Activated CD4-positive, alpha-beta T cell treated with anti-CD3 and anti-CD28 coated beads, Interleukin-2, amount 50 U/mL, for 16 hours (primary cell): ENCODE data around the gene CRHBP.
"Not testable (repeated sequence)": the region's sequence is repeated elsewhere in the genome, so short reads cannot be mapped to it uniquely, and the experiment has no call there.

Experiments used
- DNase-seq: peaks from one replicate; pipeline ENCODE4 v3.0.0-alpha.2; 2020

CRHBP gene, protein sequence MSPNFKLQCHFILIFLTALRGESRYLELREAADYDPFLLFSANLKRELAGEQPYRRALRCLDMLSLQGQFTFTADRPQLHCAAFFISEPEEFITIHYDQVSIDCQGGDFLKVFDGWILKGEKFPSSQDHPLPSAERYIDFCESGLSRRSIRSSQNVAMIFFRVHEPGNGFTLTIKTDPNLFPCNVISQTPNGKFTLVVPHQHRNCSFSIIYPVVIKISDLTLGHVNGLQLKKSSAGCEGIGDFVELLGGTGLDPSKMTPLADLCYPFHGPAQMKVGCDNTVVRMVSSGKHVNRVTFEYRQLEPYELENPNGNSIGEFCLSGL

DNA sequence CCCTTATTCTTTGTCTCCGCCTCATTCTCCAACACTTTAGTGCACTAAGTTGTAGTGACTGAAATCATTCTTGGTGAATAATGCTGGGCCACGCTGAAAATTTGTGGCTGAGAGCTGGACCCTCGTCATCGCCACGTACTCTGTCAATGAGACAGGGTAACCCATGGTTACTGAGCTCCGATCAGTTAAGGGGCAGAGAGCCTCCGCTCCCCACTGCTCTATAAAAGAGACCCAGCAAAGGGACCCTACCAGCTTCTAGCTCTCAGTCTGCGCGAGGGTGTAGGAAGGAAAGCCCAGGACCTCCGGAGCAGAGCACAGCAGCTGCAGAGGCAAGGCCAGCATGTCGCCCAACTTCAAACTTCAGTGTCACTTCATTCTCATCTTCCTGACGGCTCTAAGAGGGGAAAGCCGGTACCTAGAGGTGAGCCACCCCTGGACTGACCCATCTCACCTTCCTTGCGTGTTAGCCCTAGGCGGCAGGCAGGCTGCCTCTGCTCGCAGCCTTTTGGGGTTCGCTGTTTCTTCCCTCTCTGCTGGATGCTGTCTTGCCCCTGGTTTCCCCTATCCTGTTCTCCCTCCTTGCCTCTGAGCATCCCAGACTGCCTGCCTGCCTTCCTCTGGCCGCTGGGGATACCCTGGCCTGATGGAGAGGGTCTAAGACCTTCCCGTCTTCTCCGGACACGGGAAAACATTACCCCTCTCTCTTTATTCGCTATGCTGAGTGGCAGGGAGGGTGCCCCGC is at the start of gene CRHBP:
Gene CRHBP, plus strand, starts transcription at position 251 of the 742 bp plus-strand sequence. Its CDS starts 90 bp downstream, at position 341.
- no peak for DNase-seq

DNA sequence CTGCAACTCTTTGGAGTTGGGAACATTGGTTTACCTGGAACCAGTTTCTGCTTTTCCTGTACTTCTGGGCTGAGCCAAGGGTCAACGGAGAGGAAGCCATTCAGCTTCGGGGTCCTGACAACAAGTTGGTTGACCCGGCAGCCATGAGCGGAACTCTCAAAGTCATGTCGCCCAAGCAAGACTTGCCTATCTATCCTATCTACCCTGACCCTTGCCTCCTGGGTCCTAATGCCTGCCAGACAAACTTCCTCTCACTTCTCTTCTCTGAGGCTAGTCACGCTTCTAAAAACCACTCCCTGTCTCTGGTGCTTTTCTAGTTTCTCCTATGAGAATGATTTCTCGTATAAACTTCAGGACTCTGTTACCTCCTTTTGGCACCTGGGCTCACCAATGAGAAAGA is 44.7 kb upstream of the CRHBP start:
- no peak for DNase-seq

DNA sequence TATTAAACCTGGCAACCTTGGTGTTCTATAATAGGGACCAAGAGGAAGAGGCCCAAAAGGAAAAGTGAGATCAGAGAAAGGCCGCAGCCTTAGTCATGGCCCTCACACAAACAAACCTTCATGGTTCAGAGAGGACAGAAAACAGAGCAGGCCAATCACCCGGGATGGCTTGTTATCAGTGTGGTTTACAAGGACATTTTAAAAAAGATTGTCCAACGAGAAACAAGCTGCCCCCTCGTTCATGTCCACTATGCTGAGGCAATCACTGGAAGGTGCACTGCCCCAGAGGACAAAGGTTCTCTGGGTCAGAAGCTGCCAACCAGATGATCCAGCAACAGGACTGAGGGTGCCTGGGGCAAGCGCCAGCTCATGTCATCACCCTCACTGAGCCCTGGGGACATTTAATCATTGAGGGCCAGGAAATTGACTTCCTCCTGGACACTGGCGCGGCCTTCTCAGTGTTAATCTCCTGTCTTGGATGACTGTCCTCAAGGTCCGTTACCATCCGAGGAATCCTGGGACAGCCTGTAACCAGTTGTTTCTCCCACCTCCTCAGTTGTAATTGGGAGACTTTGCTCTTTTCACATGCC is 42.4 kb upstream of the CRHBP start:
- DNase-seq: not testable (repeated sequence)

DNA sequence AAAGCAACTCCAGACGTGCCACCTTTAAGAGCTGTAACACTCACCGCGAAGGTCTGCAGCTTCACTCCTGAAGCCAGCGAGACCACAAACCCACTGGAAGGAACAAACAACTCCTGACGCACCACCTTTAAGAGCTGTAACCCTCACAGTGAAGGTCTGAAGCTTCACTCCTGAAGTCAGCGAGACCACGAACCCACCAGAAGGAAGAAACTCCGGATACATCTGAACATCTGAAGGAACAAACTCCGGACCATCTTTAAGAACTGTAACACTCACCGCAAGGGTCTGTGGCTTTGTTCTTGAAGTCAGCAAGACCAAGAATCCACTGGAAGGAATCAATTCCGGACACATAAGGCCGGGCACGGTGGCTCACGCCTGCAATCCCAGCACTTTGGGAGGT is 38.2 kb upstream of the CRHBP start:
- not testable (repeated sequence) for DNase-seq

DNA sequence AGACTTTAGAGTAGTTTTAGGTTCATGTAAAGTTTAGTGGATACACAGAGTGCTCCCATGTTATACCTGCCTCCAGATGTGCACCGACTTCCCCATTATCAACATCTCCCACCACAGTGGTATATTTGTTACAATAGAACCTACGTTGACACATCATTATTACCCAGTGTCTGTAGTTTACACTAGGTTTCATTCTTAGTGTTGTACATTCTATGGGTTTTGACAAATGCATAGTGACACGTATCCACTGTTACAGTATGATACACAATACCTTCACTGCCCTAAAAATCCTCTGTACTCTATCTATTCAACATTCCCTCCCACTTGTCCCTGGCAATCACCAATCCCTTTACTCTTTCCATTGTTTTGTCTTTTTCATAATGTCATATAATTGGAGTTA is 34.3 kb upstream of the CRHBP start:
- no peak for DNase-seq

DNA sequence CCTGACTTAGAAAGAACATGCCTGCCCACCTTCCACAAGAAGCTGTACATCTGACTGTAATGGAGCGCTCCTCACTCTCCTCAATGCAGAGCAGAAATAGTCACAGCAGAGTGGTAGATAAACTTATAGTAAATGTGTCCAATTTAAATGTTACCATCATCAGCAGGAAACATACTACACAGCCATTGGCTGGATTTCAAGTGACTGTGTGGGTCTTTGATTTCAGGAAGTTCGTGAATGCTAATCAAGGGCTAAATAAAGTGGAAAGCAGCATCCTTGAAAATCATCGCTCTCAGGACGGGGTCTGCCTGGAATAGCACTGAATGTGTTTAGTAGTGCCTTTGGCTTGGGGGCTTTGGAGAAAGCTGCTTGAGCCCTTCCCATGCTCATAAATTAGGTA is 32.4 kb upstream of the CRHBP start:
- no peak for DNase-seq

DNA sequence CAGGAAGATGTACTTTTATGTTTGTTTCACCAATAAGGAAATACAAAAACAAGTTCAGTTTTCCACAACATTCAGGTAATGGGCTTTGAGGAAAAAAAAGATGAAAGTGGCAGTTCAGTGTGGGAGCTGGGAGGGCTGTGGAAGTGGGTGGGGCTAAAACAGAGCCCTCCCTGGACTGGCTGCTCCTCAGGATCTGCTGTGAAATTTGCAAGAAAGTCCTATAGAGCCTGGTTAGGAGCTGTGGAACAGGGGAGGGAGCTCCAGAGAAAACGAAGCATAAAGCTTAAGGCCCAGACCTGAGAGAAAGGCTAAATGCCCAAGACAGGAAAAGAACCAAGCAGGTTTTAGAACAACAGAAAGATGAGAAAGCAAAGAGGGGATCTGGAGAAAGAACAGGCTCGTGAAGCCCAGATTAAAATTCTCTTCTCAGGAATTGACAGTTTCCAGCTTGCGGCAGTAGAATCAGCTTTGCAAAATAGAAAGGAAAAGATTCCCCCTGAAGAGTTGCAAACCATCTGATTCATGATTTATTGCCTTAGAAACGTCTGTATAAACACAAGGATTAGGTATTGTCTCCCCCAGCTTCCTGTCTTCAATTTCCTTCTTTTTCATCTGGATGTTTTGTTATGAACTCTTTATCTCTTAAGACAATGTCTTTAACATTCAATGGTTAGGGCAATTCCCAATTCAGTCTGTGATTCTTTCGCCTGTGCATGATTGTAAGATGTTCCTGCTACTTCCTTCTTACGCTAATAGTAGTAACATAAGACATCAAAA is 26.3 kb upstream of the CRHBP start:
- no peak for DNase-seq

DNA sequence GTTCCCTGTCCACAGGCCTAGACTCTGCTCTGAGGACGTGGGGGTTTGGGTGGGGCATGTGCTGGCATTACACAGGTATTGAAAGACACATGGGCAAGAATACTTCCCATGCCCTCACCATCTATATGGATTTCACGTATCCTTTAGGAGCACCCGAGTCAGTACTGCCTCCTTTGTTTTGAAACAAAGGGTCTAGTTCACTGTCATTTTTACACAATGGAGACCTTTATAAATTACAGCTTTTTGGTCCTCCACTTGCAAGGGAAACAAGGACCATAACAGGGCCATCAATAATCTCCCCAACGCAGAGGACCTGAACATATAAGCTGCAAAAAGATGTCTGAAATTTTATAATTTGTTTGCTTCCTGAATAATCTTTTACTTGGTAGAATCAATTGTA is 24.9 kb upstream of the CRHBP start:
- no peak for DNase-seq

DNA sequence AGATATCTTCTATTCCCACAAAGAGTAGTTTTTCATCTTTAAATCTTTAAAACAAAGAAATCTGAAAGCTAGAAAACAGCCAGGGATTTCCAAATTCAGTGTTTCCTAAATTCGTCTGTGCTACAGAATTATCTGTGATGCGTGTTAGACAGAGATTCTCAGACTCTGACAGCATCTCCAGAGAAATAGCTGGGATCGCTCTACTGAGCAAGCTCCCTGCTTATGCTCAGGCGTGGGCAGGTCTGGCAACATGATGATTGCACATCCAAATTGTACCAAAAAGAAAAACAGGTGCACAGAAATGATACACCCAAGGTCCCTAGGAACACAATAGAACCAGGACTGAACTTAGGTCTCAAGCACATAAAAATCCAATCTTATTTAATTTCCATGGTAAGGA is 22.8 kb upstream of the CRHBP start:
- no peak for DNase-seq

DNA sequence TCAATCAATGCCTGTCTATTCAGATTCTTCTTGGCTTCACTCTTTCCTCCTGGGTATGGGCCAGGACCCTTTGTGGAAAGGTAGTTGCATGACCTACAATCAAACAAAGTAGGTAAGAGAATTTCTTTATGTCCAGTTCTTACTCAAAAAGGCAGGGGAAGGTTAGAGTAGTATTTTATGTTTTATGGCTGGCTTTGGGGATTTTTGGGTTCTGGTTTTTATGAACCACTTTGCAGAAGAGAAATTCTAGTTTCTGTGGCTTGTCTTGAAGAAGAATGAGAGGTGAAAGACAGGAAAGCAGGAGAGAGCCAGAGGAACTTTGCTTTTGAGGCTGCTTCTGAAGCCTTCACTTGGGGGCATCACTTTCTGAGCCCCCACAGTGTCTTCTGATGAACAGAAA is 14.7 kb upstream of the CRHBP start:
- DNase-seq: peak; percentile 32

DNA sequence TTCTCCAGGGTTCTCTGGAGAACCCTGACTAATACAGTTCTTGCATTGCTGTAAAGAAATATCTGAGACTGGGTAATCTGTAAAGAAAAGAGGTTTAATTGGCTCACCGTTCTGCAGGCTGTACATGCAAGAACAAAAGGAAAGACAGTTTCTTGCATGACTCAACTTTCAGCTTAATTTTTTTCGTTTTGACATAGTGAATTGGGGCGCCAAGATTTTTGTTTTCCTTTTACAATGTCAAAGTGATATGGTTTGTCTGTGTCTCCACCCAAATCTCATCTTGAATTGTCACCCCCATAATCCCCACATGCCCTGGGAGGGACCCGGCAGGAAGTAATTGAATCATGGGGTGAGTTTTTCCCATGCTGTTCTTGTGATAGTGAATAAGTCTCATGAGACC is 11.8 kb upstream of the CRHBP start:
- peak; percentile 36 for DNase-seq

DNA sequence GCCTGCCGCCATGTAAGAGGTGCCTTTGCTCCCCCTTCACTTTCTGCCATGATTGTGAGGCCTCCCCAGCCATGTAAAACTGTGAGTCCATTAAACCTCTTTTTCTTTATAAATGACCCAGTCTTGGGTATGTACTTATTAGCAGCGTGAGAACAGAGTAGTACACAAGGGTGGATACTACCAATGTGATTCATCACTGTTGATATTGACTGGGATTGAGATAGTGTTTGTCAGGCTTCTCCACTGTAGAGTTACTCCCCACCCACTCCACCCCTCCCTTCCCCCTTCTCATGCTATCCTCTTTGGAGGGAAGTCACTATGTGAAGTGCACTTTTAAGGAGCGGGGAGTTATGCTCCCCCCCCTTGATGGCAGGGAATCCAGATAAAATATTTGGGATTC is 11.4 kb upstream of the CRHBP start:
- DNase-seq: no peak

DNA sequence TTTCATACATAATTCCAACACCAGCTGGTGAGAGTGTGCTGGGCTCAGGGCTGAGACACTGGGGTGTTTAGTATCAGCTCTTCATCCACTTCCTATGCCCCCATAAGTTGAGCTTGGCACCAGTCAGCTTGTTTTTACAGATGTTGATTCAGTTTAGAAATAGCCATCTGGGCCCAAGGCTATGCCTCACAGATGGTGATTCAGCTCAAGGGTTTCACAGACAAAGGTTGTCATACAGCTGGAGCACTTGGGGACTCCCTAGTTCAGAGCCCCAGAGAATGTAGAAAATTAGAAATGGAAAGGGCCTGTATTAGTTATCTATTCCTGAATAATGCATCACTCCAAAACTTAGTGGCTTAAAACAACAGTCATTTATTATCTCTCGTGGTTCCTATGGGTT is 10.3 kb upstream of the CRHBP start:
- no peak for DNase-seq

DNA sequence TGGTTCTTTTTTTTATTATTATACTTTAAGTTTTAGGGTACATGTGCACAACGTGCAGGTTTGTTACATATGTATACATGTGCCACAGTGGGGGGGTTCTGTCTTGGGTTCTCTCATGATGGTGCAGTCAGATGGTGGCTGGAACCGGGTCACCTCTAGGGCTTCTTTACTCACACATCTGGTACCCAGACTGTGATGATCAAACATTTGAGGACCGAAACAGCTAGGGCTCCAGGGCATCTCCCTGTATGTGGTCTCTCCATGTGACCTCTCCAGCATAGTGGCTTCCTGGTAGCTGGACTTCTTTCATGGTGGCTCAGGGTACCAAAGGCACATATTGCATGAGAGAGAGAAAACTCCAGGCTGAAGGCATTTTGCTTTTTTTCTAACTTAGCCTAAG is 9.8 kb upstream of the CRHBP start:
- no peak for DNase-seq

DNA sequence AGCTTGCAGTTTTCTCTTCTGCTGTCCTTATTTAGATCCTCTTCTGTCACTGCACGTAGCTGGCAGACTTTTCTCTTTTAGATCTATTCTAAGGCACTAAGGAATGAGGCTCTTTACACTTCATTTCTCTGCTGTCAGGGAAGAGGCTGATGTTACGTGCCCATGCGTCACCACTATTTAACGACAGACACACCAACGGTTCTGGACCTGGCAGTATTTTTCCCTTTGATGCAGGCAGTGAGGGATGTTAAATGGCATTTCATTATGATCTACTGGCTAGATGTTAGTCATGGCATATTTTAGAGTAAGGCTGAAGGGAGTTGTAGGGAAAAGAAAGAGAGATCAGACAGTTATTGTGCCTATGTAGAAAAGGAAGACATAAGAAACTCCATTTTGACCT is 8.2 kb upstream of the CRHBP start:
- DNase-seq: no peak

DNA sequence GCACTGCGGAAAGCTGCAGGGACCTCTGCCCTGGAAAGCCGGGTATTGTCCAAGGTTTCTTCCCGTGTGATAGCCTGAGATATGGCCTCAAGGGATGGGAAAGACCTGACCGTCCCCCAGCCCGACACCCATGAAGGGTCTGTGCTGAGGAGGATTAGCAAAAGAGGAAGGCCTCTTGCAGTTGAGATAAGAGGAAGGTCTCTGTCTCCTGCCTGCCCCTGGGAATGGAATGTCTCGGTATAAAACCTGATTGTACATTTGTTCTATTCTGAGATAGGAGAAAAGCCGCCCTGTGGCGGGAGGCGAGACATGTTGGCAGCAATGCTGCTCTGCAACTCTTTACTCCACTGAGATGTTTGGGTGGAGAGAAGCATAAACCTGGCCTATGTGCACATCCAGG is 7.6 kb upstream of the CRHBP start:
- not testable (repeated sequence) for DNase-seq

DNA sequence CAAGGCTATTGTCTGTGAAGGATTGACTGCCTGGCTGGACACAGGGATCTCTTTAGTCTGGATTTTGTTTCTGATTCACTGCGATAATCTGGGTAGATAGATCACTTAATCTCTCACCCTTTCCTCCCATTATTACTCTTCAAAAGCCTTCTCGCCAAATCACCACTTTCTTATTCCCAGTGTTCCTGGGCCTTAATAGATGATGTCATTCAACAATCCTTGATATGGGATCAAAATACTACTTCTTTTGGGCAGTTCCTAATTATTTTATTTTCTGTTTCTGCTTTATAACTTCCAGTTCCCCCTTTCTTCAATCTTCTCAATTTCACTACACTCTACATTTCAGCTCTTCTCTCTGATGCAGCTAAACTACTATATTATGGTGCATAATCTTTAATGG is 6.8 kb upstream of the CRHBP start:
- no peak for DNase-seq

DNA sequence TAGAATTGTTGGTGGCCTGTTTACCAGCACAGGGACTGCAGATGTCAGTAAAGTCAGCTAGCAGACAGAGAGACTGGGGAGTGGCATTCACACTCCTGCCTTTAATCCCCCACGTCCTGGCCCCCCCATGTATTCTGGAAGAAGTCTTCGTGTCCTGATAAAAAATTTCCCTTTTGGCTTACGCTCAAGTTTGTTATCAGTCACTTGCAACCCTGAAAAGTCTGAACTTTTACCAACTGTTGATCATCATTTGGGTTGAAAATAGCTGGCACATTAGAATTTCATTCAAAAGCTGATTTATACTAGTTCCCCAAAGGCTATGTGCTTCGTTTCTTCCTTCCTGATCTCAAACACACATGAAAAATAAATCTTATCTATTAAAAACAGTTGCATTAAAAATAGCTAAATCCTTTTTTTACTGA is 5.8 kb upstream of the CRHBP start:
- DNase-seq: no peak

DNA sequence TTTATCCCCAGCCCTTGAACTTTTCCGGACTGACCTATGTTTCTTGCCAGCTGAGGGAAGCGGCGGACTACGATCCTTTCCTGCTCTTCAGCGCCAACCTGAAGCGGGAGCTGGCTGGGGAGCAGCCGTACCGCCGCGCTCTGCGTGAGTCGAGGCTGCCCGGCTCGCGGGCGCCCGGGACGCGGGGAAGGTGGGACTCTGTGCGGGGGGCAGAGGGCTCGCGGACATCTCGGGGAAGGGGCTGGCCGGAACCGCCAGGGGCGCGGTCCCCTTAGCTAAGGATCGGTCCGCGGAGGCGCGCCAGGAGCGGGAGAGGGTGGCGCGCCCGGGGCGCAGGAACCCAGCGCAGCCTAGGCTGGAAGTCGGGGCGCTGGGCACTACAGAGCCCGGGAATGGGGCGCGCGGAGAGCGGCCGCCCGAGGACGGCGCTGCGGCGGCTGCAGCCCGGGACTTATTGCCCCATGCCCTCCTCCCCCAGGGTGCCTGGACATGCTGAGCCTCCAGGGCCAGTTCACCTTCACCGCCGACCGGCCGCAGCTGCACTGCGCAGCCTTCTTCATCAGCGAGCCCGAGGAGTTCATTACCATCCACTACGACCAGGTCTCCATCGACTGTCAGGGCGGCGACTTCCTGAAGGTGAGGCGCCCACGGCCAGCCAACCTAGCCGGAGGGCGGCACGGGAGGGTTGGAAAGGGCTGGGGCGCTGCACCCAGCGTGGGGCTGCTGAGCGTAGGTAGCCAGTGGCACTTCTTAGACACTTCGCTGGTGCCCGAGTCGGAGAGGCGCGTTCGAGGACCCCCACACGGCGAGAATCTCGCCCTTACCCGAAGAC is 922 bp downstream of the CRHBP start:
- no peak for DNase-seq

DNA sequence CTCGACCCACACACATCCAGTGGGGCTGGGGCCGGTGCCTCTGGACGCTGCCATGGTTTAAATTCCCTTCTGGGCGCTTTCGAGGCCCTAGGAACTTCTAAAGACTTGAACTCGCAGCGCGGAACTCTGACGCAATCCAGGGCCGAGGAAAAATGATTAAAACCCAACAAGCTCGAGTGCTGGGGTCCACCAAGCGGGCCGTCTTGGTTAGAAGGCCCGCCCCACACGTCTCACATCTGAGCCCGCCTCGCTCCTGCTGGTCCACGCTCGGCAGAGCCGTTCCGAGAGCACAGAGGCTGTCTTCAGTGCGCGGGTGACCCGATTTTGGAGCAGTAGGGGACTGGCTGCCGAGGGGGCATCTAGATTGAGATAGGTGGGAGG is 1.5 kb downstream of the CRHBP start:
- no peak for DNase-seq

DNA sequence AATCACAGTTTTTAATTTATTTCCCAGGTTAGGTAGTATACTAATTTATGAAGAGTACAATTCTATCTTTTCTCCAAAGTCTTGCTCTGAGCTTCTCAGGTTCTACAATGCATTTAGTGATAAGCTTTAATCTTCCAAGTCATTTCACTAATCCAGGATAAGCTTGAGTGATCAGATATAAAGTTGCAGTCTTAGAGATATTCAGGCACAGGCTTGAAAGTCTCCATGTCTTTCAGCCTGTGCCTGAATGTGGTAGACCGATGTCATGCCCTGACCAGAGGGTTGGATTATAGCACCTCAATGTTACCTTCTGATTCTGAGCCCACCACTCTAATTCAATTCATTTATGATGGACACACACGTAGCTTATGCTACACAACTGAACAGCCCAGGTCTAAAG is 3.2 kb downstream of the CRHBP start:
- no peak for DNase-seq

DNA sequence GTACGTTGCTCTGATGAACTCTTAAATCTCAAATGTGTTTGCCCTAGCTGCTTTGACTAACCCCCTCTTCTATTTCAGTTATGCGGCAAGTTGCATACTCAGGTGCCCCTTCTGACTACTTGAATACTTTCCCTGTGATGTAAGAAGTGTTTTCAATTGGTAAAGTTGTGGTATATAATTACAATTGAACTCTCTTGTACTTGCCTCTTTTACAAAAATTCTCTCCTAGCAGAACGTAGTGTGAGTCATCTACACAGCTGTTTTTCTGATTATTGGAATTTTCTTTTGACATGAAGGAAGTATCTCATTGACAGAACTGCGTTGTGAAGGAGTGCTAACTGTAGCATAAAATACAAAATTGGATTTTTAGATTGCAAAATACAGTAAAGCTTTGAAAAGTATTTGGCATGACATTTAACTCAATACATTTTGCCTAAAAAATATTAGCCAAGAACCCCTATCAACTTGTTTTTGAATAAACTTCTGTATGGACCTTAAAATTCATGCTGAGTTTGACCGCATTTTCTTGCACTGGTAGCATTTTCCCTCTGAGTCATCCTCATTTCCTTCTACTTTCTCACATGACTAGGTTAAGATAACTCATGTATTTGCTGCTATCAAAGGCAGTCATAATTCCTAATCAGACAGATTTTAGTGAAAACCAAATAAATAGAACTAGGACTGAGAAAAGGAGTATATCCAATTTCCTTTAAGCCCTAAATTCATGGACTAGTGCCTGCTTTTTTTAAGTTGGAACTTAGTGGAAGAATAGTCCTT is 6.3 kb downstream of the CRHBP start:
- peak; percentile 48 for DNase-seq
